Liver (tissue), 9 donors: ENCODE measurements around the gene CXXC5. TPM values are rescaled to one million over a fixed set of nuclear protein-coding genes. Genes with fewer than 3 reads are reported as not detected.

Experiments
- DNase-seq: peaks from one replicate; pipeline ENCODE4 v3.0.0-alpha.2; 2017; ENCODE audit warnings: low spot score
- H3K27ac ChIP-seq, 2 donors: one replicate each; pipeline ENCODE4 v1.7.0; 2013; ENCODE audit warnings: inconsistent platforms in 2 of 2, low read length in 2 of 2, control low read depth in 1 of 2, low read depth in 1 of 2, mild to moderate bottlenecking in 1 of 2
- H3K27me3 ChIP-seq, 4 donors: one replicate each; pipeline versions ENCODE4 v1.6.1 to v1.7.0; 2013; ENCODE audit warnings: low read length in 3 of 4, inconsistent platforms in 1 of 4, mild to moderate bottlenecking in 1 of 4, moderate library complexity in 1 of 4; ENCODE audit not compliant: control insufficient read depth in 4 of 4, insufficient read depth in 4 of 4
- H3K36me3 ChIP-seq, 4 donors: one replicate each; pipeline versions ENCODE4 v1.6.1 to v1.7.0; 2013; ENCODE audit warnings: low read length in 3 of 4, mild to moderate bottlenecking in 3 of 4, low read depth in 1 of 4, moderate library complexity in 1 of 4; ENCODE audit not compliant: control insufficient read depth in 4 of 4, insufficient read depth in 3 of 4
- H3K4me1 ChIP-seq, 4 donors: one replicate each; pipeline versions ENCODE4 v1.6.1 to v1.7.0; 2013; ENCODE audit warnings: low read length in 3 of 4, mild to moderate bottlenecking in 3 of 4, moderate library complexity in 1 of 4; ENCODE audit not compliant: control insufficient read depth in 4 of 4, insufficient read depth in 4 of 4
- H3K4me3 ChIP-seq, 3 donors: one replicate each; pipeline versions ENCODE4 v1.6.1 to v1.7.0; 2013; ENCODE audit warnings: low read length in 3 of 3, control low read depth in 1 of 3, low read depth in 1 of 3, mild to moderate bottlenecking in 1 of 3
- H3K9ac ChIP-seq, 2 donors: one replicate each; pipeline ENCODE4 v1.7.0; 2013; ENCODE audit warnings: low read length in 2 of 2, mild to moderate bottlenecking in 2 of 2, moderate library complexity in 2 of 2, control low read depth in 1 of 2, low read depth in 1 of 2
- H3K9me3 ChIP-seq, 4 donors: one replicate each; pipeline versions ENCODE4 v1.6.1 to v1.7.0; 2013; ENCODE audit warnings: low read length in 3 of 4; ENCODE audit not compliant: control insufficient read depth in 4 of 4
- ATF3 ChIP-seq: IDR thresholded peaks from 2 replicates; pipeline ENCODE4 v1.6.1; 2016; ENCODE audit warnings: antibody characterized with exemption
- CTCF ChIP-seq: fragments of 150-350 bp; IDR thresholded peaks from 2 replicates; pipeline ENCODE4 v1.5.1; 2017; ENCODE audit warnings: improper control_type of control experiment, low read depth, low read length; ENCODE audit not compliant: missing input control
- EGR1 ChIP-seq, 2 donors: IDR thresholded peaks; 2 replicates each; pipeline ENCODE4 v1.6.1; 2016 to 2018; ENCODE audit warnings: antibody characterized with exemption in 2 of 2, low read depth in 2 of 2
- FOXA1 ChIP-seq: IDR thresholded peaks from 2 replicates; pipeline ENCODE4 v1.6.1; 2016; ENCODE audit warnings: antibody characterized with exemption
- FOXA2 ChIP-seq: IDR thresholded peaks from 2 replicates; pipeline ENCODE4 v1.6.1; 2016; ENCODE audit warnings: antibody characterized with exemption
- GABPA ChIP-seq, 2 donors: IDR thresholded peaks in 1 of 2; conservative IDR thresholded peaks in 1 of 2; 2 replicates each; pipeline ENCODE4 v1.6.1; 2016; ENCODE audit warnings: antibody characterized with exemption in 2 of 2, mild to moderate bottlenecking in 1 of 2, moderate library complexity in 1 of 2
- HNF4G ChIP-seq: IDR thresholded peaks from 2 replicates; pipeline ENCODE4 v1.6.1; 2016; ENCODE audit warnings: antibody characterized with exemption
- JUND ChIP-seq, 2 donors: IDR thresholded peaks; 2 replicates each; pipeline ENCODE4 v1.6.1; 2016; ENCODE audit warnings: antibody characterized with exemption in 2 of 2
- MAX ChIP-seq: IDR thresholded peaks from 2 replicates; pipeline ENCODE4 v1.6.1; 2016; ENCODE audit warnings: antibody characterized with exemption
- NR2F2 ChIP-seq: IDR thresholded peaks from 2 replicates; pipeline ENCODE4 v1.6.1; 2016; ENCODE audit warnings: antibody characterized with exemption
- RAD21 ChIP-seq, 2 donors: IDR thresholded peaks; 2 replicates each; pipeline ENCODE4 v1.6.1; 2016; ENCODE audit warnings: antibody characterized with exemption in 2 of 2, mild to moderate bottlenecking in 2 of 2
- REST ChIP-seq: IDR thresholded peaks from 2 replicates; pipeline ENCODE4 v1.6.1; 2016; ENCODE audit warnings: antibody characterized with exemption, mild to moderate bottlenecking
- RXRA ChIP-seq, 2 donors: IDR thresholded peaks; 2 replicates each; pipeline ENCODE4 v1.6.1; 2017 to 2018; ENCODE audit warnings: antibody characterized with exemption in 2 of 2, mild to moderate bottlenecking in 1 of 2
- SP1 ChIP-seq: IDR thresholded peaks from 2 replicates; pipeline ENCODE4 v1.6.1; 2018; ENCODE audit warnings: antibody characterized with exemption, mild to moderate bottlenecking
- YY1 ChIP-seq: IDR thresholded peaks from 2 replicates; pipeline ENCODE4 v1.6.1; 2016; ENCODE audit warnings: antibody characterized with exemption, mild to moderate bottlenecking
- ZBTB33 ChIP-seq: IDR thresholded peaks from 2 replicates; pipeline ENCODE4 v1.6.1; 2016; ENCODE audit warnings: antibody characterized with exemption
- whole genome bisulfite sequencing: extraction: QIAGEN DNeasy Blood & Tissue Kit; methylation state at CpG from one replicate; pipeline ENCODE4 v1.1.7; 2013; 5-methylcytosine and 5-hydroxymethylcytosine counted together
- polyA plus RNA-seq, 2 donors: library from polyadenylated mRNA; stranded (reverse) in 1 of 2; unstranded in 1 of 2; fragments of 200-250 nt in 1 of 2; fragments of >200 nt in 1 of 2; fragmentation: Nextera tagmentation in 1 of 2; extraction: Ambion mirVana in 1 of 2; gene quantifications; one replicate each; pipeline versions ENCODE4 v1.2.1 to v1.2.3, GENCODE V29; 2013 to 2015
- total RNA-seq, 2 donors: library from RNA; depleted of rRNA; stranded (reverse); fragments of >200 nt; gene quantifications; one replicate each; pipeline ENCODE4 v1.2.3, GENCODE V29; 2014
- donor health status: healthy.
- donor health status: healthy.
- donor health status: healthy.
- donor health status: healthy.
- donor health status: healthy.

Gene CXXC5
- total and polyA plus RNA-seq, 4 donors: 40.6 to 78.6 (median 64.5) TPM

- no peak for TF ChIP-seq REST
- no peak for TF ChIP-seq YY1
- no peak for TF ChIP-seq HNF4G
- no peak for TF ChIP-seq SP1
- no peak for TF ChIP-seq MAX
Observed at GRCh38 chr5:139689631-139690063, 41.5 kb downstream of the CXXC5 start (continued).

GRCh38 chr5:139690064-139690802 is 42.1 kb downstream of the CXXC5 start:
- peak overlapping the region; percentile 29 to 42 for H3K27ac ChIP-seq
- H3K9me3 ChIP-seq: no peaks in the 10 kb centered on the region
- H3K36me3 ChIP-seq: no peaks in the 10 kb centered on the region
- no peak overlapping the region for H3K9ac ChIP-seq
- H3K27me3 ChIP-seq: no peaks in the 10 kb centered on the region
- DNase-seq: no peak
- WGBS: 42% methylated on average over 16 of the region's 16 CpGs
- peaks cover 27 to 52% (median 47%) of the 10 kb centered on the region in 4 donors for H3K4me1 ChIP-seq
- no peak for TF ChIP-seq RXRA (IDR thresholded peaks at IDR 0.05)
- TF ChIP-seq HNF4G: no peak
- peak; percentile 78 to 79 for TF ChIP-seq RAD21 (IDR thresholded peaks at IDR 0.05)
- no peak for TF ChIP-seq NR2F2
- peak; percentile 59 for TF ChIP-seq CTCF
- H3K4me3 ChIP-seq: no peak overlapping the region

- no peak overlapping the region for H3K27ac ChIP-seq
- DNase-seq: no peak
- no peak overlapping the region for H3K4me3 ChIP-seq
- H3K9ac ChIP-seq: no peak overlapping the region
- peaks cover 24 to 45% (median 39%) of the 10 kb centered on the region in 4 donors for H3K4me1 ChIP-seq
- H3K9me3 ChIP-seq: no peaks in the 10 kb centered on the region
- no peaks in the 10 kb centered on the region for H3K27me3 ChIP-seq
- WGBS: 75% methylated on average over 6 of the region's 6 CpGs
- H3K36me3 ChIP-seq: no peaks in the 10 kb centered on the region
- TF ChIP-seq RXRA (IDR thresholded peaks at IDR 0.05): no peak
- no peak for TF ChIP-seq EGR1 (IDR thresholded peaks at IDR 0.05; ENCODE audit: low read depth in 2 of 2)
- no peak for TF ChIP-seq FOXA2
- no peak for TF ChIP-seq RAD21 (IDR thresholded peaks at IDR 0.05)
- TF ChIP-seq YY1: no peak
- no peak for TF ChIP-seq NR2F2
- TF ChIP-seq REST: no peak
- no peak for TF ChIP-seq MAX
- no peak for TF ChIP-seq ZBTB33
- TF ChIP-seq ATF3: no peak
- TF ChIP-seq FOXA1: no peak
- TF ChIP-seq GABPA (IDR thresholded peaks at IDR 0.05 in 1 of 2, conservative IDR thresholded peaks at IDR 0.05 in 1 of 2): no peak
- TF ChIP-seq JUND (IDR thresholded peaks at IDR 0.05): no peak
Observed at GRCh38 chr5:139690803-139691629, 42.9 kb downstream of the CXXC5 start.
